ENCODE results near the gene OLFM4. TPM values are rescaled to one million over a fixed set of nuclear protein-coding genes. Genes with fewer than 3 reads are reported as not detected.
"Not testable (repeated sequence)": the region's sequence is repeated elsewhere in the genome, so short reads cannot be mapped to it uniquely, and the experiment has no call there.

The OLFM4 gene
- total RNA-seq, 2 donors from 2014 or later, result not detected

DNA sequence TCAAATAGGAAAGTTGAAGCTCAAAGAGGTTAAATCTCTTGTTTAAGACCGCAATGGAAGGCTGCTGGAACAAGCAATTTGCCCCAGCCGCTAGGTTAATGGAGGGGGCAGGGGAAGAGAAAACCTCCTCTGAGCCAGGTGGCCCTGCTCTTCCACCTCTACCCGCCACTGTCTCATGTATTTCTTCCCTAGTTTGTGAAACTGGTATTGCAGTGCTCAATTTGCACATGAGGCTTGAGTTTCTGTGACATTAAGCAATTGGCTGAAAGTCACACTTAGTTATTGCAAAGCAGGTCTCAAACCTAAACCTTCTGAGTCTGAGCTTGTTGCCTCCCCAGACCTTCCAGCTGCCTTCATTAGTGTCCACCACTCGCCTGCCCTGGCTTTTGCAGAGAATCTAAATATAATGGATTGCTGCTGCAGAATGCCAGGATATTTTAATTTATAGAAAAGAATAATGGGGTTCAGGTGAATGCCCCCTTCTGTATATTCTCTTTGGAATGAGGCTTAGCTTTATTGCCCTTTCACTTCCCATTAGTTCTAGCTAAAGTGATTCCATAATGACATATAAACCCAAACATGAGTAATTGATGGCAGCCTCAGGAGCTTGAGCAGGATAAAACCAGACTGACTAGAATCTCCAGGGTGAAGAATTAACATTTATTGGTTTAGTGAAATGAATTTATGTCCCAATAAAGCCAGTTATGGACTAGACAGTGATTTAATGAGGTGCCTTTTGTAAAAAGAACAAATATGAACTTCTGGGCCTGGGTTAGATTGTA lies 27.0 kb upstream of the OLFM4 start:
- DNase-seq, result no peak
- ATAC-seq, result no peak
- Mint-ChIP-seq H3K27ac (no peak overlapping the region), H3K27me3 (peaks cover 19% of the 10 kb centered on the region), H3K4me1 (peaks cover 2% of the 10 kb centered on the region), H3K4me3 (no peak overlapping the region), H3K36me3 (ENCODE audit: low read depth) (no peaks in the 10 kb centered on the region)
- no peaks in the 10 kb centered on the region for H3K9me3 ChIP-seq (ENCODE audit: control insufficient read depth, low read length, poor library complexity, severe bottlenecking)

DNA sequence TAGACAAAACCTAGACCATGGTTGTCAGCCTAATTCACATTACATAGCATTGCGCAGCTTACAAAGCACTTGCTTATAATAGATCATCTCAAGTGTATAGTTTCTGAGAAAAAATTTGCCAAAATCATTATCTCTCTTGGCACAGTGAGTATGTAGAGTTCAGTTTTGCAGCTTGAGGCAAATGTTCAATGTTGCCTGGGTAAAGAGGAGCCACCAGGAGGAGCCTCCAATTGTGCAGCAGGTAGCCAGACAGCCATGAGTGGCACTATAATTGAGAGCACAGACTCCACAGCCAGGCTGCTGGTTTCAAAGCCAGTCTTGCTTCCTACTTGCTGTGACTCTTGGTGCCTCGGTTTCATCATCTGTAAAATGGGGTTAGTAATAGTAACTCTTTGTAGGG lies 24.0 kb upstream of the OLFM4 start:
- no peak for ATAC-seq
- H3K4me3 Mint-ChIP-seq, result no peak overlapping the region
- no peaks in the 10 kb centered on the region for H3K4me1 Mint-ChIP-seq
- no peaks in the 10 kb centered on the region for H3K9me3 ChIP-seq (ENCODE audit: control insufficient read depth, low read length, poor library complexity, severe bottlenecking)
- H3K27me3 Mint-ChIP-seq, result peaks cover 26% of the 10 kb centered on the region
- H3K36me3 Mint-ChIP-seq (ENCODE audit: low read depth), result no peaks in the 10 kb centered on the region
- no peak overlapping the region for H3K27ac Mint-ChIP-seq
- DNase-seq, result no peak

DNA sequence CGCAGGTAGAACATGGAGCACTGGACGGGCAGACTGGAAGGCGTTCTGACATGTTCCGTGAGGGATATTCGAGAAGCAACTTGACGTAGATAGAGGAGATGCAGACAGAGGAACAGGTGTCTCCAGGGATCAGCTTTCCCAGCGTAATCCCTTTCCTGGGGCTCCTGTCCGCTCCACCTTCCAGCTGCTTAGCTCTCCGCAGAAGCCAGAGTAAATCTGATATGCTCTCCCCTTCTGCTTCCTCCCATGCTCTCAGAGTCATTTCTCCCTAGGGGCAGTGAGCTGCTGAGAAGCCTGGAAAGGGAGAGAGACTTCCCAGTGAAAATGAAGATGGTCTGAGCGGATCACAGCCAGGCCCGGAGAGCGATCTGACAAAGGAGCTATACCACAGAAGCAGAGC lies 23.0 kb upstream of the OLFM4 start:
- peaks cover 26% of the 10 kb centered on the region for H3K27me3 Mint-ChIP-seq
- H3K4me1 Mint-ChIP-seq, result no peaks in the 10 kb centered on the region
- DNase-seq, result no peak
- H3K27ac Mint-ChIP-seq, result no peak overlapping the region
- no peaks in the 10 kb centered on the region for H3K36me3 Mint-ChIP-seq (ENCODE audit: low read depth)
- H3K4me3 Mint-ChIP-seq, result no peak overlapping the region
- H3K9me3 ChIP-seq (ENCODE audit: control insufficient read depth, low read length, poor library complexity, severe bottlenecking), result no peaks in the 10 kb centered on the region
- ATAC-seq, result no peak

DNA sequence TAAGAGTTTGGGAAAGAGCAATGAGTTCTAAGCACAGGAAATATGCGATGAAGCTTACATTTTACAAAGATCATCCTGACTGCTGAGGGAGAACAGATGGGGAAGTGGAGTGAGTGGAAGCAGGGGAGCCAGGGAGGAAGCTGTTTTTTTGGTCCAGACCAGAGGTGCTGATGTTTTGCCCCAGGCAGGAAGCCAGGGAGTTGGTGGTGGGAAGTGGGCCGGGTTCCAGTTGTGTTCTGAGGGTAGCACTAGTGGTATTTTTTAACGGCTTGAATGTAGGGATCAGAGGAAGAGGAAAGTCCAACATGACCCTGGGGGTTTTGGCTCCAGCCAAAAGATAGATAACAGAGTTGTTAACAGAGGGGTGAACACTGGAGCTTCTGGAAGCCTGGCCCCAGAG lies 20.7 kb upstream of the OLFM4 start:
- H3K27ac Mint-ChIP-seq, result no peak overlapping the region
- ATAC-seq (no peak), DNase-seq (no peak)
- H3K4me1 Mint-ChIP-seq, result no peaks in the 10 kb centered on the region
- H3K9me3 ChIP-seq (ENCODE audit: control insufficient read depth, low read length, poor library complexity, severe bottlenecking), result no peaks in the 10 kb centered on the region
- H3K4me3 Mint-ChIP-seq, result no peak overlapping the region
- peaks cover 39% of the 10 kb centered on the region for H3K27me3 Mint-ChIP-seq
- no peaks in the 10 kb centered on the region for H3K36me3 Mint-ChIP-seq (ENCODE audit: low read depth)

DNA sequence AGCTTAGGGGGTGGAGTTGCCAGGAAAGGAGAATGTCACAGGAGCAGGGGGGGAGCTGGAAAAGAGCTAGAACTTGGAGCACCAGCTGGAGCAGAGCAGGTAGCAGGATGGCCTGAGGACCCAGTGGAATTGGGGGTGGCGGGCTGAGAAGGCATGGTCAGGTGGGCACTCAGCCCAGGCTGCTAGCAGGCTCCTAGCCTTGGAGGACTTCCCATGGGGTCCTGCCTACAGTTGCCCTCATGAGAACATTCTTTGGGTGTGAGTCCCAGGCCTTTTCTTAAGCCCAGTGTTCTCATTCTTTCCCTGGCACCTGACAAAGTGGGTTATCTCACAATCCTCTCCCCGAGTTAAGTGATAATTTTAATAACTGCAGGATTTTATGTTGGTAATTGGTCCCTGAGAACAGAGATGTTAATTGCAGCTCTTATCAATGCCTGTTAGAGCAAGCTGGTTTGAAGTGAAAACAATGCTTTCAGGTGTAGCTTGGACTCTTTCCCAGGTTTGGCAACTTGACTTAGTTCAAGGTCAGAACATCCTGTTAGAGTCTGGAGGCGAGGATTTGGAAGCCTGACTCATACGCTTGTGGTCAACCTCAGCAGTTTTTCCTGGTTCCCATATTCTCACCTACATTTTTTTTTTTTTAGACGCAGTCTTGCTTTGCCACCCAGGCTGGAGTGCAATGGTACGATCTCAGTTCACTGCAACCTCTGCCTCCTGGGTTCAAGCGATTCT lies 18.1 kb upstream of the OLFM4 start:
- H3K9me3 ChIP-seq (ENCODE audit: control insufficient read depth, low read length, poor library complexity, severe bottlenecking), result no peaks in the 10 kb centered on the region
- Mint-ChIP-seq H3K4me3 (no peak overlapping the region), H3K27me3 (peaks cover 38% of the 10 kb centered on the region), H3K4me1 (no peaks in the 10 kb centered on the region), H3K27ac (no peak overlapping the region), H3K36me3 (ENCODE audit: low read depth) (no peaks in the 10 kb centered on the region)
- DNase-seq (no peak), ATAC-seq (no peak)

DNA sequence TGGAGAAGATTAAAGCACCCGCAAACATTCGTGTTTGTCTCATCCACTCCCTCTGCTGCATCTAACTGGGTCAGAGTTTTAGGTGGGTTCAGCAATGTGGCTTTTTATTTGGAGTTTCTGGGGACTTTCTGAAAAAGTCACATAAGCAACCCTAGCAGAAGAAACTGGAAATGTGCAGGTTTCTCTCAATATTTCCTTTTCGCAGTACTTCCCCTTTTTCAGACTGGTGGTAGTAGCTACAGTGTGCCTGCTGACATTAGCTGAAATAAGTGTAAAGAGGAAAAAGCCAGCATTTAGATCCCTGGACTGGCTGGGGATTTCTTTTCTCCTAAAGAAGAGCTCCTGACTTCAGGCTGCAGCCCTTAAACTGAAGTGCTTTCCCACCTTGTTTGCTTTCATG lies 15.9 kb upstream of the OLFM4 start:
- Mint-ChIP-seq H3K4me1 (no peaks in the 10 kb centered on the region), H3K4me3 (no peak overlapping the region), H3K36me3 (ENCODE audit: low read depth) (no peaks in the 10 kb centered on the region), H3K27me3 (peaks cover 19% of the 10 kb centered on the region), H3K27ac (no peak overlapping the region)
- DNase-seq (no peak), ATAC-seq (no peak)
- H3K9me3 ChIP-seq (ENCODE audit: control insufficient read depth, low read length, poor library complexity, severe bottlenecking), result no peaks in the 10 kb centered on the region

DNA sequence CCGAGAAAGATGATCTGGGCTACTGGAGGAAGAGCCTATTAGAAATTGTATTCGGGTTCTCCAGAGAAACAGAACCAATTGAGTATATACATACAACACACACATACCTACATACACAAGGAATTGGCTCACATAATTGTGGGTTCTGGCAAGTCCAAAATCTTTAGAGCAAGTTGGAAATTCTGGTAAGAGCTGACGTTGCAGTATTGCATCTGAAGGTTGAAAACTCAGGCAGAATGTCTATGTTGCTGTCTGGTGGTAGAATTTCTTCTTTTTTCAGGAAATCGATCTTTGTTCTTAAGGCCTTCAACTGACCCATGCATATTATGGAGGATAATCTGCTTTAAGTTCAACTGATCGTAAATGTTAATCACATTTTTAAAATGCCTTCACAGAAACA lies 15.5 kb upstream of the OLFM4 start:
- no peaks in the 10 kb centered on the region for H3K4me1 Mint-ChIP-seq
- H3K27me3 Mint-ChIP-seq, result peaks cover 15% of the 10 kb centered on the region
- no peak for ATAC-seq
- H3K9me3 ChIP-seq (ENCODE audit: control insufficient read depth, low read length, poor library complexity, severe bottlenecking), result no peaks in the 10 kb centered on the region
- H3K36me3 Mint-ChIP-seq (ENCODE audit: low read depth), result no peaks in the 10 kb centered on the region
- DNase-seq, result no peak
- no peak overlapping the region for H3K27ac Mint-ChIP-seq
- H3K4me3 Mint-ChIP-seq, result no peak overlapping the region

DNA sequence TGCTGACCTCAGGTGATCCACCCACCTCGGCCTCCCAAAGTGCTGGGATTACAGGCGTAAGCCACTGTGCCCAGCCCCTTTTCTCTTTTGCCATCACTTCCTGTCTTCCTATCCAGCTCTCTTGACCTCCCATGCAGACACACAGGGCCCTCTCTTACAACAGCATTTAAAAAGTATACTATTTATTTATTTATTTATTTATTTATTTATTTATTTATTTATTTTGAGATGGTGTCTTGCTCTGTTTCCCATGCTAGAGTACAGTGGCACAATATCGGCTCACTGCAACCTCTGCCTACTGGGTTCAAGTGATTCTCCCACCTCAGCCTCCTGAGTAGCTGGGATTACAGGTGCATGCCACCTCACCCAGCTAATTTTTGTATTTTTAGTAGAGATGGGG lies 14.6 kb upstream of the OLFM4 start:
- not testable (repeated sequence) for ATAC-seq; H3K4me3 Mint-ChIP-seq; DNase-seq; H3K36me3 Mint-ChIP-seq (ENCODE audit: low read depth); H3K27ac Mint-ChIP-seq; H3K4me1 Mint-ChIP-seq; H3K9me3 ChIP-seq (ENCODE audit: control insufficient read depth, low read length, poor library complexity, severe bottlenecking)
- H3K27me3 Mint-ChIP-seq, result peaks cover 14% of the 10 kb centered on the region

DNA sequence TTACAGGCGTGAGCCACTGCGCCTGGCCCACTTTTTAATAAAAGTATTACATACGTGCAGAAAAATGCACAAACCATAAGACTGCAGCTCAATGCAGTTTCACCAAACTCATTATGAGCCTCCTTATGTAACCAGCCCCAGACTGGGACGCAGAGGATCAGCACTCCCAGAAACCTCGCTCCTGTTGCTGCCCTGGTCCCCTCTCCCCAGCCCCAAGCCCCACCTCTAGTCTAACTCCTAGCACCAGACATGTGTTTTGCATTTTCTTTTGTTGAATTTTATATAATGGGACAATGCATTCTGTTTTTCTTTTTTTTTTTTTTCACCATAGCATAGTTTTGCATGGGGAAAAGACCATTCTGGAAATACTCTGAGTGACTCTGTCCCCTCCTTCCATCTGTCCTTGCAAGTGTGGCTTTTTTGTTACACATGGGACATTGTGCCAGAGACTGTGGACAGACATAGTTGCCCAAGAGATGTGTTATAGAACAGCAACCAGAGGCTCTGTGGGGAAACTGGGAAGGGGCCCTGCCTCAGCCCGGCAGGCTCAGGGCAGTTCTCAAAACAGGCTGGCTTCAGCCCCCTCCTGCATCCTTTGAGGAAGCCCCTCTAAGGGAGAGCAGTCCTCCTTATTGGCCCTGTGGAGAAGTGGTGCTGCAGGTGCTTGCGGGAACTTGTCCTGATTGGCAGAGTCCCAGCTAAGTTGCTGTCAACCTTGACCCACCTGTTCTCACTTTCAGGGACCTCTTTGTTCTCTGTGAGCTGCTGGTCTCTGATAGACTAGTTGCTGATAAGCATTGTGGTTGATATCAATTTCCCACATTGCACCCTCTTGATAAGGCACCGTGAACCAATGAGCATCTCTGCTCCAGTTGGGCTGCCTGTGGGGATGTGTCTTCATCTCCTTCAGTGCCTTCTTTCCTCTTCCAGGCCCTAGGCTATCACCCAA lies 13.8 kb upstream of the OLFM4 start:
- Mint-ChIP-seq H3K4me1 (no peaks in the 10 kb centered on the region), H3K36me3 (ENCODE audit: low read depth) (no peaks in the 10 kb centered on the region), H3K27ac (no peak overlapping the region), H3K27me3 (peaks cover 14% of the 10 kb centered on the region), H3K4me3 (no peak overlapping the region)
- no peak for DNase-seq
- no peak for ATAC-seq
- no peaks in the 10 kb centered on the region for H3K9me3 ChIP-seq (ENCODE audit: control insufficient read depth, low read length, poor library complexity, severe bottlenecking)

DNA sequence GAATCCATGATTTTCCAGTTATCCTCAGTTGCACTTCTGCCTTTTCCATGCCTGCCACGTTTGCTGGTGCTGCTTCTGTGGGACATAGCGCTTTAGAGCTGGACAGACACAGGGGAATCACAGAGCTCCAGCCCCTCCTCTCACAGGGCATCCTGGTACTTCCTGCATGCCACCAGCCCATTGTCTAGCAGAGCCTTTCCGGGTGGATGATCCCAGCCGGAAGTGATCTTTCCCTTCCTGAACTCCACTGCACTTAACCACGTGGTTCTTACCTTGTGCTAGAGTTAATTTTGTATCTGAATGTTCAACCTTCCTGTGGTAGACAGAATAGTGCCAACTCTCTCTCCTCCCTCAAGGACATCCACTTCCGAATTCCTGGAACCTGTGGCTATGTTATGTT lies 12.6 kb upstream of the OLFM4 start:
- no peaks in the 10 kb centered on the region for H3K9me3 ChIP-seq (ENCODE audit: control insufficient read depth, low read length, poor library complexity, severe bottlenecking)
- H3K4me1 Mint-ChIP-seq, result no peaks in the 10 kb centered on the region
- ATAC-seq, result no peak
- H3K27ac Mint-ChIP-seq, result no peak overlapping the region
- DNase-seq, result no peak
- peaks cover 14% of the 10 kb centered on the region for H3K27me3 Mint-ChIP-seq
- no peaks in the 10 kb centered on the region for H3K36me3 Mint-ChIP-seq (ENCODE audit: low read depth)
- H3K4me3 Mint-ChIP-seq, result no peak overlapping the region

DNA sequence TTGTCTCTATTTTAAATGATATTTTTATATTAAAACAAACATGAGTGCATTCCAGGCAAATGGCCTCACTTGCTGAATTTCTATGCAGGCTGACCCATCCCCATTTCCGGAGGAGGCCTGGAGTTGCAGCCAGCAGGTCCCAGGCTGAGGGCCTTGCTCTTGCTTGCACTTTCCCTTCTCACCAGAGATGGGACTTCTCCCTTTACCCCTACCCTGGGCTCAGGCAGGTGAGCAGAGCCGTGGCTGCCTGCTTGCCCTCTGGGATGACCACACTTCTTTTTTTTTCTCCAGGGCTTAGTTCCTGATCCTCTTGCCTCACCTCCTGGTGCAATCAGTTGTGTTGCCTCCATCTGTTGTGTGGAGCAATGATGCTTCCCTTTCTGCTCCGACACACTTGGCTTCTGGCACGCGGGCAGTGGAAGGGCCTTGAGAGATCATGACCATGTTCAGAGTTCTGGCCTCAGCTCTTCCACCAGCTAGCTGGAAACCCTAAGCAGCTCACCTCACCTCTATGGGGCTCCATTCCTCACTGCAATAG lies 11.1 kb upstream of the OLFM4 start:
- no peak for ATAC-seq
- H3K9me3 ChIP-seq (ENCODE audit: control insufficient read depth, low read length, poor library complexity, severe bottlenecking), result no peaks in the 10 kb centered on the region
- Mint-ChIP-seq H3K27ac (no peak overlapping the region), H3K27me3 (peaks cover 10% of the 10 kb centered on the region), H3K4me3 (no peak overlapping the region), H3K36me3 (ENCODE audit: low read depth) (no peaks in the 10 kb centered on the region), H3K4me1 (no peaks in the 10 kb centered on the region)
- no peak for DNase-seq

DNA sequence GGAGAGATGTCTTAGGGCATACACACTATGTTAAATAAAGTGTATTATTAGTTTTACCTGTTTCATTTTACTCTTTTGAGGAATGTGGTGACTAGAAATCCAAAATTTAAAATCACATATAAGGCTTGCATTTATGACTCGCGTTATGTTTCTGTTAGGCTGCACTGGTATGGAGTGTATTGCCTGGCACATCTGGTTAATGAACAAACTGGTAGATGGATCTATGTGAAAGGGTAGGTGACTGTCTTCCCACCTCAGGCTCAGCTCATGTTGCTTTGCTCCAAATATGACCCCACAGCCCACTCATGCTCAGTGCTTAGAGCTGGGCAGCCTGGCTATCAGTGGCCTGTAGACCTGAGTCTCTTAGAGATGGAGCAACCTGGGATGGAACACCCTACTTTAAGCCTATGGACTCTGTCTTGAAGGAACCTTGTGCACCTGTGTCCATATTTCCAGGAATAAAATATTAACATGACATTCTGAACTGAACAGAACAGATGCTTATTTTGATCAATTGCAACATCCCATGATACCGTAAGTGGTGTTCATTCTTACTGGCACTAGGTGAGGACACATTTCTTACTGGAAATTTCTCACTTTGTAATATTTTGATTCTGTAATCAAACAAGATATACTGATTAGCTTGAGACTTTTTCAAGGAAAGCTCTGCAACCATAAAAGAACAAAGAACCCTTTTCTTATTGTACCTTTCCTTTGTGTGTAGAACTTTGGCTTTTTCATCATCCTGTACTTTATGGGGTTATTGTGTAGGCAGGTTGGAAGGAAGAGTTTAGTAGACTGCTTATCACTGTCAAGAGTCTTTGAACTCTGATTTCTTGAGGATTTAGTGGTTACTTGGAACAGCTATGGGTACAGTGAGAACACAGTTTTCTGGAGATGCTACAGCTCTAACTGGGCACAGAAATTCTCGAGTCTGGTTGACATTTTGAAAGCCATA lies 9.6 kb upstream of the OLFM4 start:
- Mint-ChIP-seq H3K27ac (no peak overlapping the region), H3K4me1 (no peaks in the 10 kb centered on the region), H3K27me3 (peaks cover 8% of the 10 kb centered on the region), H3K36me3 (ENCODE audit: low read depth) (no peaks in the 10 kb centered on the region), H3K4me3 (no peak overlapping the region)
- ATAC-seq, result no peak
- DNase-seq, result no peak
- H3K9me3 ChIP-seq (ENCODE audit: control insufficient read depth, low read length, poor library complexity, severe bottlenecking), result no peaks in the 10 kb centered on the region

Measured in T-helper 17 cell (primary cell).